T-helper 2 cell treated with Interferon-gamma antibody and Interleukin-4, amounts not matched to agents 5 μg/mL and 100 μg/mL, for 36 hours (primary cell): ENCODE data around the gene GAS7.

Source experiments
- DNase-seq: peaks from one replicate; pipeline ENCODE4 v3.0.0; 2021; ENCODE audit warnings: low spot score
- H3K27ac Mint-ChIP-seq: one replicate; pipeline ENCODE4 v1.8.0; 2021; ENCODE audit warnings: mild to moderate bottlenecking, mixed read lengths
- H3K27me3 Mint-ChIP-seq: one replicate; pipeline ENCODE4 v1.8.0; 2021; ENCODE audit warnings: low read depth, mixed read lengths
- H3K36me3 Mint-ChIP-seq: one replicate; pipeline ENCODE4 v1.8.0; 2021; ENCODE audit warnings: low read depth, mixed read lengths
- H3K4me1 Mint-ChIP-seq: one replicate; pipeline ENCODE4 v1.8.0; 2021; ENCODE audit warnings: low read depth, mixed read lengths
- H3K4me3 Mint-ChIP-seq: one replicate; pipeline ENCODE4 v1.8.0; 2022; ENCODE audit warnings: mild to moderate bottlenecking, moderate library complexity, mixed read lengths
- H3K9me3 Mint-ChIP-seq: one replicate; pipeline ENCODE4 v1.8.0; 2021; ENCODE audit warnings: mixed read lengths

Gene GAS7

DNA sequence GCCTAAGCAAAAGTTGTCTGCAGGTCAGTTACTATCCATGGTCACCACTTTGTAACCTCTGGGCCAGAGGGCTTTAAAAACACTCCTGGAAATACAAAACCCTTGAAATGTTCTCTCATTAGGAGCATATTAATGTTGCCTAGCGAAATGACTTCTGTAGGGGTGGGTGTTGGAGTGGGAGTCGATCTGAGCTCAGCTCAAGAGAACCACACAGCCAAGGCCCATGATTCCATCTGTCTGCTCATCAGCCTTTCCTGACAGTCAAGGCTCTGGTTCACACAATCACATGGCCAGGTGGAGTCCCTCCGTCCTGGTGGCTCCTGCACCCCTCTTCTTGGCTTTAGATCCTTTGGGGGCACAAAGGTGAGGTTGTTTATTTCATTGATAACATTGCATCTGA is 320.1 kb downstream of the GAS7 start:
- Mint-ChIP-seq H3K27ac (no peak overlapping the region), H3K27me3 (no peaks in the 10 kb centered on the region), H3K4me1 (no peaks in the 10 kb centered on the region), H3K36me3 (no peaks in the 10 kb centered on the region), H3K4me3 (no peak overlapping the region), H3K9me3 (peaks cover 13% of the 10 kb centered on the region)
- no peak for DNase-seq

DNA sequence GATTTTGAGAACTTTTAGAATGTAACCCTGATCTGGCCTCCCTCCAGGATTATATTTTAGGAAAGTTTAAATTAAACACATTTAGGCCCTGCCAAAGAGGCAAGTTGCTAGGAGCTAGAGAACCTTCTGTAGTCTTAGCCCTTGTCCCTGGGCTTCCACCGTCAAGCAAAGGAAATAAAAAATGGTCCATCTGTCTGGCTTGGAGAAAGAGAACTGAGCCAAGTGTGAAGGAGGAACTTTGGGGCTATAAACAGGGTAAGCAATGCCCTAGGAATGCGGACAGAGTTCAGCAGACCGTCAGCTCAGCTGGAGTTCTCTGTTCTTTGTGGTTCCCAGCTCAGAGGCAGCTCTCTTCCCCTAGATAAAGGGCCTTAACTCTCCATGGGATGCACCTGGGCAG is 323.0 kb downstream of the GAS7 start:
- no peaks in the 10 kb centered on the region for H3K9me3 Mint-ChIP-seq
- no peaks in the 10 kb centered on the region for H3K27me3 Mint-ChIP-seq
- H3K4me3 Mint-ChIP-seq = no peak overlapping the region
- H3K36me3 Mint-ChIP-seq = no peaks in the 10 kb centered on the region
- DNase-seq = no peak
- H3K4me1 Mint-ChIP-seq = no peaks in the 10 kb centered on the region
- no peak overlapping the region for H3K27ac Mint-ChIP-seq

DNA sequence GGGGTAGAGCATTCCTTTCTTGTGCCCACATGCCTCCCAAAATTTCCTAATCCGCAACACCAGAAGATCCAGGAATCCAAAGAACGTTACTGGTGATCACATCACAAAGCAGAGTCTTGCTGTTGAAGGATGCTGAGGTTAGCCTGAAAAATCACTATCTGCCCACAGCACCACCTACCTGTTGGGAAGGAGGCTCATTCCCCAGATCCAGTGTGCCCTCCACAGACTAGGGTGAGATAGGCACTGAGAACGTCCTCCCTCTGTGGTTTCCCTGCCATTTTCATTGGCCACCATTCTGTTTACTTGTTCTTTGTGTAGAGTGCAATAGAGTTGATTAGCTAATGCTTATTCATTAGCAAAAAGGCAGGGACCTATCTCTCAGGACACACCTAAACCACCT is 323.7 kb downstream of the GAS7 start:
- Mint-ChIP-seq H3K27me3 (no peaks in the 10 kb centered on the region), H3K27ac (no peak overlapping the region), H3K36me3 (no peaks in the 10 kb centered on the region), H3K4me3 (no peak overlapping the region), H3K4me1 (no peaks in the 10 kb centered on the region), H3K9me3 (no peaks in the 10 kb centered on the region)
- no peak for DNase-seq

DNA sequence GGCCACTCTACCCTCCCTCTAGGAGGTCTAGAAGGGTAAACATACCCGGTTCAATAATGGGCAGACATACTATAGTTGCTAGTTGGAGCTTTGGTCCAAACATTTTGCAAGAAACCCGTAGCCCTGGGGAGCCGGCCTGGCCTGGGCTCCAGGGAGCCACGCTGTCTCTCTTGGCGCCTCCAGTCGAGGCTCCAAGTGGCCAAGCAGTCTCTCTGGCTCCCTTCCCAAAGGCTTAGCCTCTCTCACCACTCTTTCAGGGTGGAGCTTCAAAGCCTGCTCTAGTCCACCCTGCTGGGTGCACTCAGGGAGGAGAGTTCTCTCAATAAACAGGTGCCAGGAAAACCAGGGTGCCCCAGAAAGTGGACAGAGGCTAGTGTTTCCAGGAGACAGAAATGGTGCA is 325.6 kb downstream of the GAS7 start:
- Mint-ChIP-seq H3K36me3 (no peaks in the 10 kb centered on the region), H3K4me1 (no peaks in the 10 kb centered on the region), H3K27me3 (no peaks in the 10 kb centered on the region), H3K4me3 (no peak overlapping the region), H3K27ac (no peak overlapping the region), H3K9me3 (no peaks in the 10 kb centered on the region)
- no peak for DNase-seq

DNA sequence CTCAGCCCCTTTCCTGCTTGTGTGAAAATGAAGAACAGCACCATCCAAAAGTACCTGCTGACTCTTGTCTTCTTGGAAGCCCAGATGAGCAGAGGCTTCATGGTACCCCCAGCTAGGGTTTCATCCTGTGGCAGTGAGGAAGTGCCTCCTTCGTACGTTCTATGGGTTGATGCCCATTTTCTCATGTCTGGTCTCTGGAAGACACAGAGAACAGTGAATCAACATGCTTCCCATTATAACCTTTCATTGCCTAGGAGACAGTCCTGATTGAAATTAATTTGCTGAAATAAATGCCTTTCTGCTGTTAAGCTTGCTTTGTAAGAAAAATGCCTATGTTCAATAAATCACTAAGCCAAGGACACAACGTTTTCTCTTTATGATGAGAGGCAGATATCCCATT is 329.9 kb downstream of the GAS7 start:
- no peak for DNase-seq

DNA sequence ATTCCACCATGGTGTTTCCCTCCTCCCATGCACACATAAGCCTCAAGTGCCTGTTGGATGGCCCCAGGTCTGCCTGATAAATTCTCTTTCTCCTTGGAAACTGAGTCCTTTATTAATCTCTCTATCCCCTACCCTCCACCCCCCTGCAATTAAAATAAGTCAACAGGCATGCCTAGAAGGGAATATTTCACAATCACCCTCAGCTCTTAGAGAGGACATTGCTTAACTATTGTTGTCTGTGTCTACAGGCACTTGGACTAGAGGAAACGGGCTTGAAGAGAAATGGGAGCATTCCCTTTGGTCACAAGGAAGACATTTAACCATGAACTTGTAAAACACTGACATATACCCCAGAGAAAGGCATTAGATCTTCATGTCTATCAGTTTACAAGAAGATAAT is 332.8 kb downstream of the GAS7 start:
- peaks cover 4% of the 10 kb centered on the region for H3K9me3 Mint-ChIP-seq
- no peak overlapping the region for H3K27ac Mint-ChIP-seq
- no peaks in the 10 kb centered on the region for H3K27me3 Mint-ChIP-seq
- H3K4me1 Mint-ChIP-seq = no peaks in the 10 kb centered on the region
- no peak overlapping the region for H3K4me3 Mint-ChIP-seq
- DNase-seq = no peak
- no peaks in the 10 kb centered on the region for H3K36me3 Mint-ChIP-seq

More for the DNA sequence above, 329.9 kb downstream of the GAS7 start:
- Mint-ChIP-seq H3K27me3 (no peaks in the 10 kb centered on the region), H3K4me3 (no peak overlapping the region), H3K4me1 (no peaks in the 10 kb centered on the region), H3K9me3 (peaks cover 4% of the 10 kb centered on the region), H3K36me3 (no peaks in the 10 kb centered on the region), H3K27ac (no peak overlapping the region)

DNA sequence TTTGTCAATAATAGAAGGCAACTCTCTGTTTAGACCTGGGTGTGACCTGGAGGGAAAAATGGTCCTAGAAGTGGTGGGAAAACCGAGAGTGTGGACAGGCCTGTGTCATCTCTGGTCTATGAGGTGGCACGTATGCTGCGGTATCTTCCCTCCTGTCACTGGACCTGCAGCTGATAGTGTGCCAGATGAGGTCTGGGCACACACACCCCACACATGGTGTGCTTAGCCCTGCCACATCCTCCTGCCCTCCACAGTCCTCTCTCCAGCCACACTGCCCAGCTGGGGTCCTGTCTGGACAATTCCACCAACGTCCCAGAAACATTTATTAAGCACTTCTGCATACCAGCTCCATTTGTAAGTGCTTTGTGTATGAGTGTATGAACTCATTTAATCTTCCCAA is 335.5 kb downstream of the GAS7 start:
- Mint-ChIP-seq H3K27ac (no peak overlapping the region), H3K36me3 (no peaks in the 10 kb centered on the region), H3K4me3 (no peak overlapping the region), H3K27me3 (no peaks in the 10 kb centered on the region), H3K9me3 (peaks cover 15% of the 10 kb centered on the region), H3K4me1 (no peaks in the 10 kb centered on the region)
- DNase-seq = no peak

DNA sequence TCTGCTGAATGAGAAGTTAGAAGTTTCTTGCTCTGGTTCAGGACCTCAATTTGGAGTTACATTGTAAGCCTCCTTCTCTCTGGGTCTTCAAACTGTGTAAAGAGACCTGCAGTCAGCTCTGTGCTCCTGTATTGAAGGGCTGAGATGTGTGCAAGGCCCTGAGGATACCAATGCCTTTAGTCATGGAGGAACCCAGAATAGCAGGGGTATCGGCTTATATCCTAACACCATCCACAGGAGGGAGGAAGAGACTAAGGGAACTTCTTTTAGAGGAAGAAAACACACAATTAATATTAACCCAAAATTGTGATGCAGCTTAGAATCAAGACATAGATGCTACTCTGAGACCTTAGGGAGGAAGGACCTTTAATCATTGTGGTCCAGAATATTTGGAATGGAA is 336.2 kb downstream of the GAS7 start:
- Mint-ChIP-seq H3K27me3 (no peaks in the 10 kb centered on the region), H3K4me1 (no peaks in the 10 kb centered on the region), H3K9me3 (peaks cover 19% of the 10 kb centered on the region), H3K27ac (no peak overlapping the region), H3K4me3 (no peak overlapping the region), H3K36me3 (no peaks in the 10 kb centered on the region)
- no peak for DNase-seq

DNA sequence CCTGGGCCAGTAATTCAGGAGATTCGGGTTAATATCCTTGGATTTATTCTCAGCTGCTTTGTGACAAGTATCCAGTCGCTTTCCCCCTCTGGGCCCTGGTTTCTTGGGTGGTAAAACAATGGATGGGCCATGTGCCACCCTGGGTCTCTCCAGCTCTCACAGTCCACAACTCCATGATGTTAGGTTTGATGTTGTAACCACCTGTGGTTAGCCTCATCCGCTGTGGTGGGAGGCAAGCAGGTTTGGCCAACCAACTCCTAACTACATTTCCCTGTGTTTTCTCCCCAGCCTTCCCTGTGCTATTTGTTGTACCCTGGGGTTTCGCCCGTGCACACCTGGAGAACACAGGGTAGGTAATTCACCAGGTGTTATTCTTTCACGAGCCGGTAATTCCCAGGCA is 337.6 kb downstream of the GAS7 start:
- Mint-ChIP-seq H3K27ac (no peak overlapping the region), H3K4me1 (no peaks in the 10 kb centered on the region), H3K4me3 (no peak overlapping the region), H3K27me3 (no peaks in the 10 kb centered on the region), H3K9me3 (peaks cover 19% of the 10 kb centered on the region), H3K36me3 (no peaks in the 10 kb centered on the region)
- no peak for DNase-seq
